Measurements from ENCODE around the gene ANKFY1.

DNA sequence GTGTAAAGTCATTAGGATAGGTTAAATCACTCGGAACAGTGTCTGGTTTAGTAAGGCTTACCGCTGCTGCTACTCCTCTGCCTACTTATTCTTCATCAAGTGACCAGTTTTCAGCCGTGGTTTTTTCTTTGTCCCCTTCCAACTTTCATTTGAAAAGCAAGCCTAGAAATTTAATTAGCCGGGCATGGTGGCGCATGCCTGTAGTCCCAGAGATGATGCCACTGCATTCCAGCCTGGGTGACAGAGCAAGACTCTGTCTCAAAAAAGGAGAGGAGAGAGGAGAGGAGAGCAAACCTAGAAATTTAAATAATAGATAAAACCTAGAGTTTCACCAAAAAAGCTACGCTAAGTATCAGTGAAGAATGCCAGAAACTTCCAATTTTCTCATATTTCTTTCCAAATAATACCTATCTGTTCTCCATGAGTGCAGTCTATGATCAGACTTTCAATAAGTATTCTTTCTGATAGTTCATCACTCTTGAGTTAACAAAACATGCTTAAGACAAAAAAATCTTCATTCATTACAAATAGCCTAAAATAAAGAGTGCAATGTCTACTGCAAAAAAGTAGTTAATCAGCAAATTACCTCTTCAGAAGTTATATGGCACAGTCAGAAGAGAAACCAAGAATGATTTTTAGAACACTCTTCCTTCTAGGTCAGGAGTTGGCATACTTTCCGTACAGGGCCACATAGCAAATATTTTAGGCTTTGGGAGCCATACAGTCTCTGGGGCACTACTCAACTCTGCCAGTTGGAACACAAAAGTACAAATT is 15.1 kb downstream of the ANKFY1 start:
- TF ChIP-seq, protein P1, sequence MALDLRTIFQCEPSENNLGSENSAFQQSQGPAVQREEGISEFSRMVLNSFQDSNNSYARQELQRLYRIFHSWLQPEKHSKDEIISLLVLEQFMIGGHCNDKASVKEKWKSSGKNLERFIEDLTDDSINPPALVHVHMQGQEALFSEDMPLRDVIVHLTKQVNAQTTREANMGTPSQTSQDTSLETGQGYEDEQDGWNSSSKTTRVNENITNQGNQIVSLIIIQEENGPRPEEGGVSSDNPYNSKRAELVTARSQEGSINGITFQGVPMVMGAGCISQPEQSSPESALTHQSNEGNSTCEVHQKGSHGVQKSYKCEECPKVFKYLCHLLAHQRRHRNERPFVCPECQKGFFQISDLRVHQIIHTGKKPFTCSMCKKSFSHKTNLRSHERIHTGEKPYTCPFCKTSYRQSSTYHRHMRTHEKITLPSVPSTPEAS (tag by site-specific recombination; IDR thresholded peaks at IDR 0.05), result no peak
- TF ChIP-seq, protein P2, sequence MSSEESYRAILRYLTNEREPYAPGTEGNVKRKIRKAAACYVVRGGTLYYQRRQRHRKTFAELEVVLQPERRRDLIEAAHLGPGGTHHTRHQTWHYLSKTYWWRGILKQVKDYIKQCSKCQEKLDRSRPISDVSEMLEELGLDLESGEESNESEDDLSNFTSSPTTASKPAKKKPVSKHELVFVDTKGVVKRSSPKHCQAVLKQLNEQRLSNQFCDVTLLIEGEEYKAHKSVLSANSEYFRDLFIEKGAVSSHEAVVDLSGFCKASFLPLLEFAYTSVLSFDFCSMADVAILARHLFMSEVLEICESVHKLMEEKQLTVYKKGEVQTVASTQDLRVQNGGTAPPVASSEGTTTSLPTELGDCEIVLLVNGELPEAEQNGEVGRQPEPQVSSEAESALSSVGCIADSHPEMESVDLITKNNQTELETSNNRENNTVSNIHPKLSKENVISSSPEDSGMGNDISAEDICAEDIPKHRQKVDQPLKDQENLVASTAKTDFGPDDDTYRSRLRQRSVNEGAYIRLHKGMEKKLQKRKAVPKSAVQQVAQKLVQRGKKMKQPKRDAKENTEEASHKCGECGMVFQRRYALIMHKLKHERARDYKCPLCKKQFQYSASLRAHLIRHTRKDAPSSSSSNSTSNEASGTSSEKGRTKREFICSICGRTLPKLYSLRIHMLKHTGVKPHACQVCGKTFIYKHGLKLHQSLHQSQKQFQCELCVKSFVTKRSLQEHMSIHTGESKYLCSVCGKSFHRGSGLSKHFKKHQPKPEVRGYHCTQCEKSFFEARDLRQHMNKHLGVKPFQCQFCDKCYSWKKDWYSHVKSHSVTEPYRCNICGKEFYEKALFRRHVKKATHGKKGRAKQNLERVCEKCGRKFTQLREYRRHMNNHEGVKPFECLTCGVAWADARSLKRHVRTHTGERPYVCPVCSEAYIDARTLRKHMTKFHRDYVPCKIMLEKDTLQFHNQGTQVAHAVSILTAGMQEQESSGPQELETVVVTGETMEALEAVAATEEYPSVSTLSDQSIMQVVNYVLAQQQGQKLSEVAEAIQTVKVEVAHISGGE (tag by site-specific recombination; conservative IDR thresholded peaks at IDR 0.05; ENCODE audit: low read depth), result no peak
- TF ChIP-seq, protein P3, sequence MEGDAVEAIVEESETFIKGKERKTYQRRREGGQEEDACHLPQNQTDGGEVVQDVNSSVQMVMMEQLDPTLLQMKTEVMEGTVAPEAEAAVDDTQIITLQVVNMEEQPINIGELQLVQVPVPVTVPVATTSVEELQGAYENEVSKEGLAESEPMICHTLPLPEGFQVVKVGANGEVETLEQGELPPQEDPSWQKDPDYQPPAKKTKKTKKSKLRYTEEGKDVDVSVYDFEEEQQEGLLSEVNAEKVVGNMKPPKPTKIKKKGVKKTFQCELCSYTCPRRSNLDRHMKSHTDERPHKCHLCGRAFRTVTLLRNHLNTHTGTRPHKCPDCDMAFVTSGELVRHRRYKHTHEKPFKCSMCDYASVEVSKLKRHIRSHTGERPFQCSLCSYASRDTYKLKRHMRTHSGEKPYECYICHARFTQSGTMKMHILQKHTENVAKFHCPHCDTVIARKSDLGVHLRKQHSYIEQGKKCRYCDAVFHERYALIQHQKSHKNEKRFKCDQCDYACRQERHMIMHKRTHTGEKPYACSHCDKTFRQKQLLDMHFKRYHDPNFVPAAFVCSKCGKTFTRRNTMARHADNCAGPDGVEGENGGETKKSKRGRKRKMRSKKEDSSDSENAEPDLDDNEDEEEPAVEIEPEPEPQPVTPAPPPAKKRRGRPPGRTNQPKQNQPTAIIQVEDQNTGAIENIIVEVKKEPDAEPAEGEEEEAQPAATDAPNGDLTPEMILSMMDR (tag by site-specific recombination; IDR thresholded peaks at IDR 0.05), result no peak
- TF ChIP-seq ZNF292 (tag by site-specific recombination; IDR thresholded peaks at IDR 0.05; ENCODE audit: borderline replicate concordance, low read depth) (no peak), ZNF416 (tag by site-specific recombination; IDR thresholded peaks at IDR 0.05) (no peak), SALL2 (tag by site-specific recombination; IDR thresholded peaks at IDR 0.05; ENCODE audit: borderline replicate concordance) (no peak), ZNF266 (tag by site-specific recombination; IDR thresholded peaks at IDR 0.05; ENCODE audit: low read depth) (no peak)
- TF ChIP-seq, protein P4, sequence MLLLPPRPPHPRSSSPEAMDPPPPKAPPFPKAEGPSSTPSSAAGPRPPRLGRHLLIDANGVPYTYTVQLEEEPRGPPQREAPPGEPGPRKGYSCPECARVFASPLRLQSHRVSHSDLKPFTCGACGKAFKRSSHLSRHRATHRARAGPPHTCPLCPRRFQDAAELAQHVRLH (tag by site-specific recombination; IDR thresholded peaks at IDR 0.05), result no peak
- TF ChIP-seq, protein P5, sequence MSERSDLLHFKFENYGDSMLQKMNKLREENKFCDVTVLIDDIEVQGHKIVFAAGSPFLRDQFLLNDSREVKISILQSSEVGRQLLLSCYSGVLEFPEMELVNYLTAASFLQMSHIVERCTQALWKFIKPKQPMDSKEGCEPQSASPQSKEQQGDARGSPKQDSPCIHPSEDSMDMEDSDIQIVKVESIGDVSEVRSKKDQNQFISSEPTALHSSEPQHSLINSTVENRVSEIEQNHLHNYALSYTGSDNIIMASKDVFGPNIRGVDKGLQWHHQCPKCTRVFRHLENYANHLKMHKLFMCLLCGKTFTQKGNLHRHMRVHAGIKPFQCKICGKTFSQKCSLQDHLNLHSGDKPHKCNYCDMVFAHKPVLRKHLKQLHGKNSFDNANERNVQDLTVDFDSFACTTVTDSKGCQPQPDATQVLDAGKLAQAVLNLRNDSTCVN (tag by site-specific recombination; optimal IDR thresholded peaks at IDR 0.05), result no peak
- TF ChIP-seq, protein P6, sequence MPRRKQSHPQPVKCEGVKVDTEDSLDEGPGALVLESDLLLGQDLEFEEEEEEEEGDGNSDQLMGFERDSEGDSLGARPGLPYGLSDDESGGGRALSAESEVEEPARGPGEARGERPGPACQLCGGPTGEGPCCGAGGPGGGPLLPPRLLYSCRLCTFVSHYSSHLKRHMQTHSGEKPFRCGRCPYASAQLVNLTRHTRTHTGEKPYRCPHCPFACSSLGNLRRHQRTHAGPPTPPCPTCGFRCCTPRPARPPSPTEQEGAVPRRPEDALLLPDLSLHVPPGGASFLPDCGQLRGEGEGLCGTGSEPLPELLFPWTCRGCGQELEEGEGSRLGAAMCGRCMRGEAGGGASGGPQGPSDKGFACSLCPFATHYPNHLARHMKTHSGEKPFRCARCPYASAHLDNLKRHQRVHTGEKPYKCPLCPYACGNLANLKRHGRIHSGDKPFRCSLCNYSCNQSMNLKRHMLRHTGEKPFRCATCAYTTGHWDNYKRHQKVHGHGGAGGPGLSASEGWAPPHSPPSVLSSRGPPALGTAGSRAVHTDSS (tag by site-specific recombination; IDR thresholded peaks at IDR 0.05), result no peak

Data from HEK293 (cell line).